K562 (cell line): ENCODE data around the gene NAXD.

Experiments
- CBX8 ChIP-seq: fragments of 200-600 bp; sonication (generic); IDR thresholded peaks from 2 replicates; pipeline ENCODE4 v1.6.1; 2012; ENCODE audit warnings: borderline replicate concordance, mixed run types, low read depth, mild to moderate bottlenecking, moderate library complexity, mixed read lengths, low read length, control low read depth, inconsistent platforms; ENCODE audit not compliant: poor library complexity, severe bottlenecking; ENCODE audit errors: extremely low read depth
- CHD7 ChIP-seq: fragments of 200-600 bp; sonication (generic); IDR thresholded peaks from one replicate; pipeline ENCODE4 v1.6.1; 2012; ENCODE audit warnings: mild to moderate bottlenecking, low read depth, low read length, inconsistent platforms
- CTCF ChIP-seq, 3 experiments: IDR thresholded peaks in 2 of 3; conservative IDR thresholded peaks in 1 of 3; 2 replicates each; pipeline ENCODE4 v1.5.1; 2011 to 2012; ENCODE audit warnings: low read length in 3 of 3, mild to moderate bottlenecking in 3 of 3, control low read depth in 2 of 3, improper control_type of control experiment in 1 of 3, inconsistent platforms in 1 of 3, low read depth in 1 of 3, mixed read lengths in 1 of 3, moderate library complexity in 1 of 3; ENCODE audit not compliant: insufficient read depth in 2 of 3
- FOXJ3 ChIP-seq: sonication (generic); formaldehyde crosslinking; IDR thresholded peaks from 2 replicates; pipeline ENCODE4 v1.4.0; 2020; ENCODE audit warnings: mild to moderate bottlenecking, missing genetic modification reagents
- HEY1 ChIP-seq: fragments of 250-450 bp; sonication (Bioruptor Pico); IDR thresholded peaks from 2 replicates; pipeline ENCODE4 v1.5.0; 2020; ENCODE audit warnings: mild to moderate bottlenecking, moderate library complexity, borderline replicate concordance
- NCOA1 ChIP-seq: fragments of 450-650 bp; IDR thresholded peaks from 2 replicates; pipeline ENCODE4 v1.6.1; 2016; ENCODE audit warnings: low read depth
- NFATC3 ChIP-seq: fragments of 450-650 bp; IDR thresholded peaks from 2 replicates; pipeline ENCODE4 v1.6.1; 2017; ENCODE audit warnings: mild to moderate bottlenecking
- POLR2A ChIP-seq: fragments of 450-650 bp; conservative IDR thresholded peaks from 2 replicates; pipeline ENCODE4 v1.6.1; 2016
- SMC3 ChIP-seq: conservative IDR thresholded peaks from 2 replicates; pipeline ENCODE4 v1.6.1; 2011; ENCODE audit warnings: low read depth, low read length, improper control_type of control experiment; ENCODE audit not compliant: insufficient read depth
- TCF3 ChIP-seq: sonication (generic); formaldehyde crosslinking; IDR thresholded peaks from 2 replicates; pipeline ENCODE4 v1.4.0; 2020; ENCODE audit warnings: mild to moderate bottlenecking, missing genetic modification reagents
- ZKSCAN8 ChIP-seq: fragments of 200-800 bp; sonication (Bioruptor generic); IDR thresholded peaks from 2 replicates; pipeline ENCODE4 v1.6.1; 2016; ENCODE audit warnings: missing genetic modification characterization, missing compliant biosample characterization

GRCh38 chr13:110589793-110590390 lies 25.5 kb upstream of the NAXD start:
- TF ChIP-seq NCOA1 (no peak), CTCF (IDR thresholded peaks at IDR 0.05 in 2 of 3, conservative IDR thresholded peaks at IDR 0.05 in 1 of 3; ENCODE audit: insufficient read depth in 2 of 3, low read depth in 1 of 3, low read length in 3 of 3) (no peak), TCF3 (no peak), FOXJ3 (CRISPR knock-in tag) (no peak), CHD7 (no peak), ZKSCAN8 (CRISPR knock-in tag) (no peak), HEY1 (CRISPR knock-in tag) (no peak), CBX8 (no peak), SMC3 (no peak), NFATC3 (no peak), POLR2A (no peak)
